HEK293 (cell line): ENCODE results near the gene PIK3CD.

Experiments
- HOXA7 ChIP-seq: sonication (generic); formaldehyde crosslinking; IDR thresholded peaks from 2 replicates; pipeline ENCODE4 v1.8.1; 2022; ENCODE audit warnings: missing genetic modification reagents, borderline replicate concordance
- HOXC10 ChIP-seq: sonication (generic); formaldehyde crosslinking; IDR thresholded peaks from 2 replicates; pipeline ENCODE4 v1.8.1; 2023; ENCODE audit warnings: mild to moderate bottlenecking, missing genetic modification reagents
- KLF10 ChIP-seq: fragments of 450-650 bp; IDR thresholded peaks from 2 replicates; pipeline ENCODE4 v1.5.1; 2018; ENCODE audit warnings: missing biosample characterization, mild to moderate bottlenecking, missing genetic modification characterization
- SALL2 ChIP-seq: fragments of 450-650 bp; formaldehyde crosslinking; IDR thresholded peaks from 2 replicates; pipeline ENCODE4 v1.5.0; 2017; ENCODE audit warnings: missing biosample characterization, mild to moderate bottlenecking, missing genetic modification characterization, borderline replicate concordance
- YY1 ChIP-seq: fragments of 450-650 bp; formaldehyde crosslinking; IDR thresholded peaks from 2 replicates; pipeline ENCODE4 v1.5.1; 2018; ENCODE audit warnings: missing biosample characterization, missing genetic modification characterization
- ZNF112 ChIP-seq: fragments of 450-650 bp; formaldehyde crosslinking; IDR thresholded peaks from 2 replicates; pipeline ENCODE4 v1.5.0; 2017; ENCODE audit warnings: missing biosample characterization, missing genetic modification characterization
- ZNF114 ChIP-seq: fragments of 450-650 bp; formaldehyde crosslinking; IDR thresholded peaks from 2 replicates; pipeline ENCODE4 v1.5.0; 2017; ENCODE audit warnings: missing biosample characterization, missing genetic modification characterization
- ZNF132 ChIP-seq: fragments of 450-650 bp; formaldehyde crosslinking; IDR thresholded peaks from 2 replicates; pipeline ENCODE4 v1.5.1; 2017; ENCODE audit warnings: missing biosample characterization, missing genetic modification characterization, borderline replicate concordance
- ZNF184 ChIP-seq: fragments of 450-650 bp; IDR thresholded peaks from 2 replicates; pipeline ENCODE4 v1.5.1; 2018; ENCODE audit warnings: missing biosample characterization, mild to moderate bottlenecking, missing genetic modification characterization
- ZNF501 ChIP-seq: fragments of 450-650 bp; formaldehyde crosslinking; IDR thresholded peaks from 2 replicates; pipeline ENCODE4 v1.5.1; 2016; ENCODE audit warnings: missing biosample characterization, missing genetic modification characterization
- ZNF777 ChIP-seq: fragments of 450-650 bp; formaldehyde crosslinking; IDR thresholded peaks from 2 replicates; pipeline ENCODE4 v1.5.1; 2017; ENCODE audit warnings: missing biosample characterization, missing genetic modification characterization, borderline replicate concordance
- TF ChIP-seq, protein P1 (sequence below): fragments of 450-650 bp; formaldehyde crosslinking; IDR thresholded peaks from 2 replicates; pipeline ENCODE4 v1.5.1; 2016; ENCODE audit warnings: missing biosample characterization, missing genetic modification characterization

- TF ChIP-seq ZNF132 (tag by site-specific recombination), result no peak
- no peak for TF ChIP-seq ZNF112
- no peak for TF ChIP-seq ZNF114 (tag by site-specific recombination)
- no peak for TF ChIP-seq ZNF777 (tag by site-specific recombination)
- no peak for TF ChIP-seq YY1
- TF ChIP-seq, protein P1, sequence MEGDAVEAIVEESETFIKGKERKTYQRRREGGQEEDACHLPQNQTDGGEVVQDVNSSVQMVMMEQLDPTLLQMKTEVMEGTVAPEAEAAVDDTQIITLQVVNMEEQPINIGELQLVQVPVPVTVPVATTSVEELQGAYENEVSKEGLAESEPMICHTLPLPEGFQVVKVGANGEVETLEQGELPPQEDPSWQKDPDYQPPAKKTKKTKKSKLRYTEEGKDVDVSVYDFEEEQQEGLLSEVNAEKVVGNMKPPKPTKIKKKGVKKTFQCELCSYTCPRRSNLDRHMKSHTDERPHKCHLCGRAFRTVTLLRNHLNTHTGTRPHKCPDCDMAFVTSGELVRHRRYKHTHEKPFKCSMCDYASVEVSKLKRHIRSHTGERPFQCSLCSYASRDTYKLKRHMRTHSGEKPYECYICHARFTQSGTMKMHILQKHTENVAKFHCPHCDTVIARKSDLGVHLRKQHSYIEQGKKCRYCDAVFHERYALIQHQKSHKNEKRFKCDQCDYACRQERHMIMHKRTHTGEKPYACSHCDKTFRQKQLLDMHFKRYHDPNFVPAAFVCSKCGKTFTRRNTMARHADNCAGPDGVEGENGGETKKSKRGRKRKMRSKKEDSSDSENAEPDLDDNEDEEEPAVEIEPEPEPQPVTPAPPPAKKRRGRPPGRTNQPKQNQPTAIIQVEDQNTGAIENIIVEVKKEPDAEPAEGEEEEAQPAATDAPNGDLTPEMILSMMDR (tag by site-specific recombination), result no peak
- TF ChIP-seq KLF10 (tag by site-specific recombination), result no peak
- no peak for TF ChIP-seq HOXC10 (CRISPR knock-in tag)
- TF ChIP-seq ZNF501 (tag by site-specific recombination), result no peak
- no peak for TF ChIP-seq ZNF184 (tag by site-specific recombination)
- no peak for TF ChIP-seq HOXA7
- TF ChIP-seq SALL2 (tag by site-specific recombination), result no peak
Observed at GRCh38 chr1:9652379-9653209, 1.1 kb downstream of the PIK3CD start.
